ENCODE results near the gene HOXB13.

DNA sequence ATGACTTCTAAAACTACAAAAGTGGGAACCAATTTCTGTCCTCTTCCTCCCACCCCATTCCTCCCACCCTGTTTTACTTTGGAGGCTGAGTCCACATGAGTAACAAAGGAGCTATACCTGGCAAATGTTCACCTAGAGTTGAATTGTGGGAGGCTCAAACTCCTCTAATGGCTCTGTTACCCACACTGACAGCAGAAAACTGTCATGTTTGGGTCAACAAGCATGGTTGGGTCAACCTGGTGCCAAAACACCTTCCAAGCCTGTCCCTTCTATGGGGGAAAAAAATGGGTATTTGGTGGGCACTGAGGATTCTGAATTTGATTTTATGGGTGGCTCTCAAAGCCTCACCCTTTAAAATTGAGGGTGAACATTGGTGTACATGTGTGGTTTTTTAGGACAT lies 12.0 kb upstream of the HOXB13 start:
- TF ChIP-seq, protein P1, sequence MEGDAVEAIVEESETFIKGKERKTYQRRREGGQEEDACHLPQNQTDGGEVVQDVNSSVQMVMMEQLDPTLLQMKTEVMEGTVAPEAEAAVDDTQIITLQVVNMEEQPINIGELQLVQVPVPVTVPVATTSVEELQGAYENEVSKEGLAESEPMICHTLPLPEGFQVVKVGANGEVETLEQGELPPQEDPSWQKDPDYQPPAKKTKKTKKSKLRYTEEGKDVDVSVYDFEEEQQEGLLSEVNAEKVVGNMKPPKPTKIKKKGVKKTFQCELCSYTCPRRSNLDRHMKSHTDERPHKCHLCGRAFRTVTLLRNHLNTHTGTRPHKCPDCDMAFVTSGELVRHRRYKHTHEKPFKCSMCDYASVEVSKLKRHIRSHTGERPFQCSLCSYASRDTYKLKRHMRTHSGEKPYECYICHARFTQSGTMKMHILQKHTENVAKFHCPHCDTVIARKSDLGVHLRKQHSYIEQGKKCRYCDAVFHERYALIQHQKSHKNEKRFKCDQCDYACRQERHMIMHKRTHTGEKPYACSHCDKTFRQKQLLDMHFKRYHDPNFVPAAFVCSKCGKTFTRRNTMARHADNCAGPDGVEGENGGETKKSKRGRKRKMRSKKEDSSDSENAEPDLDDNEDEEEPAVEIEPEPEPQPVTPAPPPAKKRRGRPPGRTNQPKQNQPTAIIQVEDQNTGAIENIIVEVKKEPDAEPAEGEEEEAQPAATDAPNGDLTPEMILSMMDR (IDR thresholded peaks at IDR 0.05) = no peak
- TF ChIP-seq POLR2A (IDR thresholded peaks at IDR 0.05) = no peak
- no peak for TF ChIP-seq EP300 (IDR thresholded peaks at IDR 0.05)
- TF ChIP-seq POLR2AphosphoS5 (IDR thresholded peaks at IDR 0.05) = no peak

Measured in stomach (tissue), 4 donors.